SW480 (cell line): Measurements from ENCODE around the gene CABP7.

Experiments
- DNase-seq: peaks from one replicate; pipeline ENCODE4 v3.0.0-alpha.2; 2016; ENCODE audit warnings: low spot score

The CABP7 gene

DNA sequence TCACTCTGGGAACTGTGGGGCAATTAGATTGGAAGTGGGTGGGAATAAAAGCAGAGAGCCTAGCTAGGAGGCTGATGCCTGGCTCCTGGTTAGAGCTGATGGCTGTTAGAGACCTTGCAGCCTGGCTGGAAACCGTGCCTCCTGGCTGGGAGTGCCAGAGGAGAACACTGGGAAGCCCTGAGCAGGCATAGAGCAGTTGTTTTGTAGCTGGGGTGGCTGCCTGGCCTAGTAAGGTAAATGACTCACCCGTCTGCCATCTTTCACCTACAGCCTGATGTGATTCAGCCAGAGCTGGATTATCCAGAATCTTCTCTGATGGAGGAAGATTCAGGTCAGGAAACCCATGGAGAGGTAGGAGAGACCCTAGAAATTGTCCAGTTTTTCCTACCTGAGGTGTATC lies 53.4 kb downstream of the CABP7 start:
- DNase-seq, result peak; percentile 49

DNA sequence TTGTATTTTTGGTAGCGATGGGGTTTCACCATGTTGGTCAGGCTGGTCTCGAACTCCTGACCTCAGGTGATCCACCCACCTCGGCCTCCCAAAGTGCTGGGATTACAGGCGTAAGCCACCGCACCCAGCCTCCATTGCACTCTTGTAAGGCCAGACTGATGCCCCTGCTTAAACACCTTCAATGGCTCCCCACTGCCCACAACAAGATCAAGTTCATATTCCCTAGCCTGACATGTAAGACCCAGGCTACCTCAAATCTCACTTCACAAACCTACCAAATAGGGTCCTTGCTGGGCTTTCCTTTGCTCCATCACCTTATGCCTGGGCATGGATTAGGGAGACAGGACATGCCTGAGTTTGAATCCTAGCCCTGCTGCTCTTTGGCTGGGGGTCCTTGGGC lies 60.4 kb downstream of the CABP7 start:
- DNase-seq, result no peak

DNA sequence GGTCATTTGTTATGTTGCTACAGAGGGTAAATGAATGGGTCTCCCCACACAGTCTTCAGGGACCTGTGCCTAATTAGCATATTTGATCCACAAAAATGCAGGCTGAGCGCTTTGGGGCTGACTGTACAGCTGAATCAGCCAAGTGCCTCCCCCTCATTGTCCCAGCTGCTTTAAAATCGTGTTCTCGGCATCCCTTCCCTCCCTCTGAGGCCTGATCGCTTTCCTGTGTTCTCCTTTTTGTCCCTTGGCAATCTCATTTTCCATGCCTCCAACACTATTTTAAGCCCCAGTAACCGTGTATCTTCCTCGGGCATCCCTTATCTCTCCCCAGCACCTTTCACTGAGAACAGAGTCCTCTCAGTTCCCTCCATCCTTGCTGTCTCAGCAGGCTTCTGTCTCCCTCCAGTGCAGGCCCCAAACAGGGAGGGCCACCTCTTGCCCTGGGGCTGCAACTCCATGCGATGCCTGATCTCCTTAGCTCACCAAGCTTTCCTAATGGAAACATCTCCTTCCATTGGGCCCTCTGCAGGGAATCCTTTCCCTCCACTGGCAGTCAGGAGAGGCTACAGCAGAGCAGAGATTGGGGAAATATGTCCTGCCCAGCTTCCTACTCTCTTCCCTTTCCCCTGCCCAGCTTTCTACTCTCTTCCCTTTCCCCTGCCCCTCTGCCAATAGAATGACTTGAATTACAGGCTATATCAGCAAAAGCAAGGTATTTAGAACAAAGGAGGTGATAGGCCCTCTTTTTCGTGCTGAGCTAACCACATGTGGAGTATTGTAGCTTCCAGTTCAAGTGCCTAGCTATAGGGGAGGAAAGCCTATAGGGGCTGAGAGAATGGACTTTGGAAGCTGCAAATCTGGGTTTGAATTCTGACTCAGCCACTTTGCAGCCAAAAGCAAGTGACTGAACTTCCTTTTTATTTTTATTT lies 61.2 kb downstream of the CABP7 start:
- DNase-seq, result peak; percentile 30
